Measurements from ENCODE around the gene NCOA3.

DNA sequence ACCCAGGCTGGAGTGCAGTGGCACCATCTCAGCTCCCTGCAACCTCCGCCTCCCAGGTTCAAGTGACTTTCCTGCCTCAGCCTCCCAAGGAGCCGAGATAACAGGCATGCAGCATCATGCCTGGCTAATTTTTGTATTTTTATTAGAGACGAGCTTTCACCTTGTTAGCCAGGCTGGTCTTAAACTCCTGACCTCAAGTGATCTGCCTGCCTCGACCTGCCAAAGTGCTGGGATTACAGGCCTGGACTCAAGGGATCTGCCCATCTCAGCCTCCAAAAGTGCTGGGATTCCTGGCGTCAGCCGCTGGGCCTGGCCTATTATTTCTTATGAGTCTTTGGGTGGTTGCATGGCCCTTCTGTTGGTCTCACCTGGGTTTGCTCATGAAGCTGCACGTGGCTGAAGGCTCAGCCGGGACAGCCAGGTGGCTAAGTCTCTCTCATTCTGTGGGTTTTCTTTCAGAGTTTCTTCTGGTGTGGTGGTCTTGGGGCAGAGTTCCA is 45.6 kb upstream of the NCOA3 start:
- TF ChIP-seq POLR2A (IDR thresholded peaks at IDR 0.05; ENCODE audit: low read length) (no peak), GATA1 (IDR thresholded peaks at IDR 0.05; ENCODE audit: low read depth, low read length) (no peak)
